Mammary epithelial cell (primary cell): ENCODE data around the gene PUS10.
"Not testable (repeated sequence)": the region's sequence is repeated elsewhere in the genome, so short reads cannot be mapped to it uniquely, and the experiment has no call there.

Experiments used
- CTCF ChIP-seq, 2 donors: IDR thresholded peaks in 1 of 2; conservative IDR thresholded peaks in 1 of 2; 2 replicates each; pipeline ENCODE4 v1.5.1; 2011 to 2012; ENCODE audit warnings: inconsistent platforms in 2 of 2, low read length in 2 of 2, mild to moderate bottlenecking in 2 of 2, control low read depth in 1 of 2, low read depth in 1 of 2; ENCODE audit not compliant: insufficient read depth in 1 of 2; ENCODE audit errors: extremely low read depth in 1 of 2
- EZH2 ChIP-seq: IDR thresholded peaks from 2 replicates; pipeline ENCODE4 v1.6.1; 2012; ENCODE audit warnings: low read length, inconsistent platforms, borderline replicate concordance

GRCh38 chr2:60901296-60901695 is 116.8 kb downstream of the PUS10 start:
- not testable (repeated sequence) for TF ChIP-seq CTCF (conservative IDR thresholded peaks at IDR 0.05 in 1 of 2, IDR thresholded peaks at IDR 0.05 in 1 of 2; ENCODE audit: extremely low read depth in 1 of 2, insufficient read depth in 1 of 2, low read depth in 1 of 2, low read length in 2 of 2); EZH2
